HepG2 (cell line): ENCODE measurements around the gene NAALADL1. TPM values are rescaled to one million over a fixed set of nuclear protein-coding genes. Genes with fewer than 3 reads are reported as not detected.

Experiments
- ARNT2 ChIP-seq: sonication (generic); formaldehyde crosslinking; IDR thresholded peaks from 2 replicates; pipeline ENCODE4 v1.8.0; 2022; ENCODE audit warnings: mild to moderate bottlenecking, low read depth, missing genetic modification reagents, moderate library complexity
- E2F5 ChIP-seq: sonication (generic); formaldehyde crosslinking; conservative IDR thresholded peaks from 2 replicates; pipeline ENCODE4 v1.4.0; 2020; ENCODE audit warnings: missing genetic modification reagents
- ETV5 ChIP-seq: IDR thresholded peaks from 2 replicates; pipeline ENCODE4 v1.6.1; 2018; ENCODE audit warnings: missing biosample characterization, missing genetic modification reagents, inconsistent platforms, borderline replicate concordance
- GABPA ChIP-seq, 2 experiments: IDR thresholded peaks; 2 replicates each; pipeline ENCODE4 v1.6.1; 2011 to 2016; ENCODE audit warnings: low read depth in 2 of 2, low read length in 1 of 2, missing biosample characterization in 1 of 2, missing genetic modification characterization in 1 of 2
- JUNB ChIP-seq: sonication (generic); formaldehyde crosslinking; IDR thresholded peaks from 2 replicates; pipeline ENCODE4 v1.8.0; 2022; ENCODE audit warnings: missing genetic modification reagents, mild to moderate bottlenecking, borderline replicate concordance
- MYPOP ChIP-seq: sonication (generic); formaldehyde crosslinking; IDR thresholded peaks from 2 replicates; pipeline ENCODE4 v1.8.1; 2023; ENCODE audit warnings: mild to moderate bottlenecking, moderate library complexity, missing genetic modification reagents
- NR2F1 ChIP-seq, 2 experiments: fragments of 450-650 bp in 1 of 2; formaldehyde crosslinking in 1 of 2; IDR thresholded peaks; 2 replicates each; pipeline versions ENCODE4 v1.5.0 to v1.6.1; 2016 to 2020; ENCODE audit warnings: mild to moderate bottlenecking in 1 of 2, missing compliant biosample characterization in 1 of 2, missing genetic modification reagents in 1 of 2, moderate library complexity in 1 of 2
- PAX8 ChIP-seq: sonication (generic); formaldehyde crosslinking; IDR thresholded peaks from 2 replicates; pipeline ENCODE4 v1.8.0; 2022; ENCODE audit warnings: mild to moderate bottlenecking, missing genetic modification reagents, borderline replicate concordance
- SMC3 ChIP-seq: IDR thresholded peaks from 2 replicates; pipeline ENCODE4 v1.6.1; 2011; ENCODE audit warnings: low read length, improper control_type of control experiment
- TBP ChIP-seq: sonication (generic); formaldehyde crosslinking; IDR thresholded peaks from 2 replicates; pipeline ENCODE4 v1.5.0; 2020; ENCODE audit warnings: missing genetic modification reagents
- TMF1 ChIP-seq: sonication (generic); formaldehyde crosslinking; IDR thresholded peaks from 2 replicates; pipeline ENCODE4 v1.8.1; 2022; ENCODE audit warnings: low read depth, missing genetic modification reagents
- ZBTB38 ChIP-seq: sonication (generic); formaldehyde crosslinking; IDR thresholded peaks from 2 replicates; pipeline ENCODE4 v1.5.1; 2020; ENCODE audit warnings: mild to moderate bottlenecking, missing genetic modification reagents
- ZNF143 ChIP-seq: sonication (generic); formaldehyde crosslinking; IDR thresholded peaks from 2 replicates; pipeline ENCODE4 v1.4.0; 2020; ENCODE audit warnings: missing genetic modification reagents
- ZNF619 ChIP-seq: sonication (generic); formaldehyde crosslinking; IDR thresholded peaks from 2 replicates; pipeline ENCODE4 v1.4.0; 2020; ENCODE audit warnings: mild to moderate bottlenecking, missing genetic modification reagents
- ZNF879 ChIP-seq: sonication (generic); formaldehyde crosslinking; IDR thresholded peaks from 2 replicates; pipeline ENCODE4 v1.8.1; 2023; ENCODE audit warnings: missing genetic modification reagents
- ZNF883 ChIP-seq: sonication (generic); formaldehyde crosslinking; IDR thresholded peaks from 2 replicates; pipeline ENCODE4 v1.5.1; 2020; ENCODE audit warnings: mild to moderate bottlenecking, missing genetic modification reagents; ENCODE audit errors: not compliant biosample characterization
- ZSCAN31 ChIP-seq: sonication (generic); formaldehyde crosslinking; IDR thresholded peaks from 2 replicates; pipeline ENCODE4 v1.5.0; 2020; ENCODE audit warnings: low read depth, mild to moderate bottlenecking, missing genetic modification reagents
- polyA plus RNA-seq, 8 experiments: library from polyadenylated mRNA; depleted of rRNA in 3 of 8; stranded (reverse) in 7 of 8; unstranded in 1 of 8; fragments of >200 nt; fragmentation: Illumina TruSeq in 4 of 8; extraction: Trizol in 4 of 8; gene quantifications; 2 replicates each; pipeline versions ENCODE4 v1.2.1 to v1.2.3, GENCODE V29; 2011 to 2016; ENCODE audit warnings: low read depth in 4 of 8, missing spikeins in 1 of 8, mixed read lengths in 1 of 8; ENCODE audit not compliant: insufficient read depth in 1 of 8
- total RNA-seq, 5 experiments: library from RNA; depleted of rRNA; stranded (reverse); fragments of >200 nt; fragmentation: Illumina TruSeq; extraction: Trizol; gene quantifications; 2 replicates each; pipeline ENCODE4 v1.2.3, GENCODE V29; 2016; ENCODE audit warnings: low read depth in 1 of 5
- TF ChIP-seq, protein P1 (sequence below): sonication (generic); formaldehyde crosslinking; IDR thresholded peaks from 2 replicates; pipeline ENCODE4 v1.4.0; 2020; ENCODE audit warnings: missing genetic modification reagents
- TF ChIP-seq, protein P2 (sequence below): sonication (generic); formaldehyde crosslinking; IDR thresholded peaks from 2 replicates; pipeline ENCODE4 v1.9.0; 2021; ENCODE audit warnings: missing genetic modification reagents, borderline replicate concordance

The NAALADL1 gene
- total and polyA plus RNA-seq, 2 of the 13 experiments (the other 11 are each of a cell fraction or from before 2014, with no cell fraction given): 9.3 to 33.9 TPM

DNA sequence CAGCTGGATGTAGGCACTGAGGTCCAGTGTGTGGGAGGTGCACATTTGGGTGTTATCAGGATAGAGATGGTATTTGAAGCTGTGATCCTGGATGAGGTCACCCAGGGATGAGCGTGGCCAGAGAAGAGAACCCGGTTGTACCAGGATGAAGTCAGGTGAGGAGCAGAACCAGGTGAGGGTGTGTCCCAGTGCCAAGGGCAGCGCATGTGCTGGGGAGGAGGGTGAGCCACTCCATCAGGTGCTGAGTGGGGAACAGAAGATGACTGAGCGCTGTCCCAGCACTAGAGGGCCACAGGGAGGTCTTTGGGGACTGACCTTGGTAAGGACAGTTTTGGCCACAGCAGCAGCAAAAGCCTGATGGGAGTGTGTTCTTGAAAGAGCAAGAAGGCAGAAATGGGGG lies 41.6 kb downstream of the NAALADL1 start (continued):
- TF ChIP-seq, protein P1, sequence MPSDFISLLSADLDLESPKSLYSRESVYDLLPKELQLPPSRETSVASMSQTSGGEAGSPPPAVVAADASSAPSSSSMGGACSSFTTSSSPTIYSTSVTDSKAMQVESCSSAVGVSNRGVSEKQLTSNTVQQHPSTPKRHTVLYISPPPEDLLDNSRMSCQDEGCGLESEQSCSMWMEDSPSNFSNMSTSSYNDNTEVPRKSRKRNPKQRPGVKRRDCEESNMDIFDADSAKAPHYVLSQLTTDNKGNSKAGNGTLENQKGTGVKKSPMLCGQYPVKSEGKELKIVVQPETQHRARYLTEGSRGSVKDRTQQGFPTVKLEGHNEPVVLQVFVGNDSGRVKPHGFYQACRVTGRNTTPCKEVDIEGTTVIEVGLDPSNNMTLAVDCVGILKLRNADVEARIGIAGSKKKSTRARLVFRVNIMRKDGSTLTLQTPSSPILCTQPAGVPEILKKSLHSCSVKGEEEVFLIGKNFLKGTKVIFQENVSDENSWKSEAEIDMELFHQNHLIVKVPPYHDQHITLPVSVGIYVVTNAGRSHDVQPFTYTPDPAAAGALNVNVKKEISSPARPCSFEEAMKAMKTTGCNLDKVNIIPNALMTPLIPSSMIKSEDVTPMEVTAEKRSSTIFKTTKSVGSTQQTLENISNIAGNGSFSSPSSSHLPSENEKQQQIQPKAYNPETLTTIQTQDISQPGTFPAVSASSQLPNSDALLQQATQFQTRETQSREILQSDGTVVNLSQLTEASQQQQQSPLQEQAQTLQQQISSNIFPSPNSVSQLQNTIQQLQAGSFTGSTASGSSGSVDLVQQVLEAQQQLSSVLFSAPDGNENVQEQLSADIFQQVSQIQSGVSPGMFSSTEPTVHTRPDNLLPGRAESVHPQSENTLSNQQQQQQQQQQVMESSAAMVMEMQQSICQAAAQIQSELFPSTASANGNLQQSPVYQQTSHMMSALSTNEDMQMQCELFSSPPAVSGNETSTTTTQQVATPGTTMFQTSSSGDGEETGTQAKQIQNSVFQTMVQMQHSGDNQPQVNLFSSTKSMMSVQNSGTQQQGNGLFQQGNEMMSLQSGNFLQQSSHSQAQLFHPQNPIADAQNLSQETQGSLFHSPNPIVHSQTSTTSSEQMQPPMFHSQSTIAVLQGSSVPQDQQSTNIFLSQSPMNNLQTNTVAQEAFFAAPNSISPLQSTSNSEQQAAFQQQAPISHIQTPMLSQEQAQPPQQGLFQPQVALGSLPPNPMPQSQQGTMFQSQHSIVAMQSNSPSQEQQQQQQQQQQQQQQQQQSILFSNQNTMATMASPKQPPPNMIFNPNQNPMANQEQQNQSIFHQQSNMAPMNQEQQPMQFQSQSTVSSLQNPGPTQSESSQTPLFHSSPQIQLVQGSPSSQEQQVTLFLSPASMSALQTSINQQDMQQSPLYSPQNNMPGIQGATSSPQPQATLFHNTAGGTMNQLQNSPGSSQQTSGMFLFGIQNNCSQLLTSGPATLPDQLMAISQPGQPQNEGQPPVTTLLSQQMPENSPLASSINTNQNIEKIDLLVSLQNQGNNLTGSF (CRISPR knock-in tag): no peak
- TF ChIP-seq PAX8 (CRISPR knock-in tag) (no peak), ZNF879 (CRISPR knock-in tag) (no peak), E2F5 (no peak), GABPA (IDR thresholded peaks at IDR 0.05; ENCODE audit: low read depth, low read length) (no peak), GABPA (CRISPR knock-in tag; IDR thresholded peaks at IDR 0.05; ENCODE audit: low read depth) (no peak), ARNT2 (CRISPR knock-in tag) (no peak), JUNB (no peak), SMC3 (peak; percentile 2; the same call in 1 of the 2 replicates), NR2F1 (CRISPR knock-in tag; IDR thresholded peaks at IDR 0.05) (no peak), MYPOP (CRISPR knock-in tag) (no peak), ETV5 (CRISPR knock-in tag) (no peak), TMF1 (CRISPR knock-in tag) (no peak), TBP (CRISPR knock-in tag) (no peak), ZSCAN31 (CRISPR knock-in tag) (no peak), ZNF619 (CRISPR knock-in tag) (no peak), ZBTB38 (no peak), ZNF143 (CRISPR knock-in tag) (no peak), ZNF883 (no peak)
- TF ChIP-seq, protein P2, sequence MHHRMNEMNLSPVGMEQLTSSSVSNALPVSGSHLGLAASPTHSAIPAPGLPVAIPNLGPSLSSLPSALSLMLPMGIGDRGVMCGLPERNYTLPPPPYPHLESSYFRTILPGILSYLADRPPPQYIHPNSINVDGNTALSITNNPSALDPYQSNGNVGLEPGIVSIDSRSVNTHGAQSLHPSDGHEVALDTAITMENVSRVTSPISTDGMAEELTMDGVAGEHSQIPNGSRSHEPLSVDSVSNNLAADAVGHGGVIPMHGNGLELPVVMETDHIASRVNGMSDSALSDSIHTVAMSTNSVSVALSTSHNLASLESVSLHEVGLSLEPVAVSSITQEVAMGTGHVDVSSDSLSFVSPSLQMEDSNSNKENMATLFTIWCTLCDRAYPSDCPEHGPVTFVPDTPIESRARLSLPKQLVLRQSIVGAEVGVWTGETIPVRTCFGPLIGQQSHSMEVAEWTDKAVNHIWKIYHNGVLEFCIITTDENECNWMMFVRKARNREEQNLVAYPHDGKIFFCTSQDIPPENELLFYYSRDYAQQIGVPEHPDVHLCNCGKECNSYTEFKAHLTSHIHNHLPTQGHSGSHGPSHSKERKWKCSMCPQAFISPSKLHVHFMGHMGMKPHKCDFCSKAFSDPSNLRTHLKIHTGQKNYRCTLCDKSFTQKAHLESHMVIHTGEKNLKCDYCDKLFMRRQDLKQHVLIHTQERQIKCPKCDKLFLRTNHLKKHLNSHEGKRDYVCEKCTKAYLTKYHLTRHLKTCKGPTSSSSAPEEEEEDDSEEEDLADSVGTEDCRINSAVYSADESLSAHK (CRISPR knock-in tag): no peak
